OCI-LY3 (cell line): ENCODE measurements around the gene KHDC4.
A peak's percentile ranks its signal among the peaks of the same experiment; 100 is the strongest.

Experiments
- H2AFZ ChIP-seq: fragments of 200-600, 300-600 bp; shearing (Covaris generic); 2 replicates; pipeline ENCODE4 v1.6.0; 2014; ENCODE audit warnings: antibody characterized with exemption, low read depth, low read length
- H3K27ac ChIP-seq: fragments of 200-600, 300-600 bp; sonication (generic); 2 replicates; pipeline ENCODE4 v1.5.1; 2014; ENCODE audit warnings: mild to moderate bottlenecking, low read length, moderate library complexity, mixed read lengths
- H3K27me3 ChIP-seq: fragments of 200-600, 300-600 bp; sonication (generic); 2 replicates; pipeline ENCODE4 v1.6.1; 2014; ENCODE audit warnings: low read depth, low read length, mixed read lengths
- H3K36me3 ChIP-seq: fragments of 200-600, 300-600 bp; sonication (generic); replicated peaks from 2 replicates; pipeline ENCODE3; 2014; ENCODE audit warnings: low read depth, low read length, mixed read lengths
- H3K4me1 ChIP-seq: fragments of 300-600, 200-600 bp; sonication (generic); 2 replicates; pipeline ENCODE4 v1.6.1; 2014; ENCODE audit warnings: low read length, mixed read lengths
- H3K4me2 ChIP-seq: fragments of 200-600, 300-600 bp; sonication (generic); 2 replicates; pipeline ENCODE4 v1.6.1; 2014; ENCODE audit warnings: low read length, mixed read lengths
- H3K4me3 ChIP-seq: fragments of 300-600, 200-600 bp; sonication (generic); 2 replicates; pipeline ENCODE4 v1.5.1; 2014; ENCODE audit warnings: antibody characterized with exemption, mild to moderate bottlenecking, low read length, moderate library complexity
- H3K79me2 ChIP-seq: fragments of 300-600, 200-600 bp; shearing (Covaris generic); 2 replicates; pipeline ENCODE4 v1.6.1; 2014; ENCODE audit warnings: mild to moderate bottlenecking, low read length, mixed read lengths
- H3K9ac ChIP-seq: fragments of 300-600, 200-600 bp; shearing (Covaris generic); 2 replicates; pipeline ENCODE4 v1.6.0; 2014; ENCODE audit warnings: mild to moderate bottlenecking, low read length, moderate library complexity
- H3K9me3 ChIP-seq: fragments of 200-600, 300-600 bp; shearing (Covaris generic); 2 replicates; pipeline ENCODE4 v1.6.1; 2014; ENCODE audit warnings: low read length, mixed read lengths; ENCODE audit not compliant: insufficient read depth
- H4K20me1 ChIP-seq: fragments of 200-600, 300-600 bp; sonication (generic); 2 replicates; pipeline ENCODE4 v1.6.1; 2016; ENCODE audit warnings: low read length, mixed read lengths; ENCODE audit not compliant: insufficient read depth
- EZH2phosphoT487 ChIP-seq: fragments of 200-600 bp; shearing (Covaris generic); IDR thresholded peaks from 2 replicates; pipeline ENCODE4 v1.6.1; 2018; ENCODE audit warnings: antibody characterized with exemption, mixed run types, low read depth
- TF ChIP-seq, protein P1 (sequence below): fragments of 200-600, 300-600 bp; sonication (generic); IDR thresholded peaks from 2 replicates; pipeline ENCODE4 v1.5.1; 2014; ENCODE audit warnings: antibody characterized with exemption, low read length, low read depth

The KHDC4 gene

DNA sequence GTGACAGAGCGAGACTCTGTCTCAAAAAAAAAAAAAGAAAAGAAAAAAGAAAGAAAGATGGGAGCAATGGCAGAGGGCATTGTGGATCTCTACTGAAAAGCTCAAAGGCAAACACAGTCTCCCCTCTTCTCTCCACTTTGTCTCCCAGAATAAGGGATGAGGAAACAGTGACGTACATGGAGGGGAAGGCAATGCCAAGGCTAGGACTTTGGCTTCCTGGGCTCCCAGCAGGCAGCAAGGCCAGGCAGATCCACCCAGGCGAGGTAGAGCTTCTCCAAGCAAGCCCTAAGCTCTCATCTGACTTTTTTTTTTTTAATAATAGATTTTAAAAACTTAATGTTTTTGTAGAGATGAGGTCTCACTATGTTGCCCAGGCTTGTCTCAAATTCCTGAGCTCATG is 39.5 kb upstream of the KHDC4 start:
- peaks cover 100% of the 10 kb centered on the region for H3K79me2 ChIP-seq

DNA sequence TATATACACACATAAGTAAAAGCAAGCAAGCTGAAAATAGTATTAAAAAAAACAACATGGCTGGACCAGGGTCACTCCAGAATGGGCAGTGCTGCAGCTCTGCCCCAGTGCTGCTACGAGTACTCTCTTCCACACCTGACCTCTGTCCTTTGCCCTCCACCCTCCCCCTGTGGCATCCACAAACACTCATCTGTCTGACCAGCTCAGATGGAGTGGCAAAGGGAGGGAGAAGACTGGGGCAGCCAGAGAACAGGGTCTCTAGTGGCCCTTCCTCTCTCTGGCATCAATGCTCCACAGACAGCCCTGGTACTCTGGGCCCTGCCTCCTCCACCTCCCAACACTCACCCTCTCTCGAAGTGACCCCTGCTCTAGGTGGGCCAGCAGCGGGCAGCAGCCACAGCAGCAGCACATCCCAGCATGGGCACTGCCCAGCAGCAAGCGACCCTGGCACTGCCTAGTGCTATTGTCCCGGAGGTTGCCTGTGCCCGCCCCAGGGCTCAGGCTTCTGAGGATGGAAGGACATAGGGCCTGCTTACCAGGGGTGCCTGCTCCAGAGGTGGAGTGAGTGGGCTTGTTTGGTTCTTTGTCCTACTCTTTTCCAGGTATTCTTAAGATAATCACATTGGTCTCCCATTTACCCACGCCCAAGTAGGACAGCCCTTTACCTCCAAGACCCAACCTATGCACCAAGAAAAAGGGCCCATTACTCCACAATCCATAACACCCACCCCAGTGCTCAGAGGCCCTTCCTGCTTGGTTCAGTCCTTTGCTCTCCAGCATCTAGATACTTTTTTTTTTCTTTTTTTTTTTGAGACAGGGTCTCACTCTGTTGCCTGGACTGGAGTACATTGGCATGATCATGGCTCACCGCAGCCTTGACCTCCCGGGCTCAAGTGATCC is 37.9 kb upstream of the KHDC4 start:
- Histone ChIP-seq H3K27me3 (no peaks in the 10 kb centered on the region), H3K4me2 (peak overlapping the region; percentile 57), H3K9me3 (no peaks in the 10 kb centered on the region), H3K36me3 (peaks cover 65% of the 10 kb centered on the region), H3K79me2 (peaks cover 100% of the 10 kb centered on the region), H3K4me1 (peaks cover 73% of the 10 kb centered on the region), H3K4me3 (peak overlapping the region; percentile 30; the same call in 1 of the 2 replicates), H3K9ac (no peak overlapping the region; the same call in 1 of the 2 replicates), H3K27ac (peak overlapping the region; percentile 49), H2AFZ (no peak overlapping the region), H4K20me1 (peaks cover 92% of the 10 kb centered on the region)
- TF ChIP-seq EZH2phosphoT487: no peak
- TF ChIP-seq, protein P1, sequence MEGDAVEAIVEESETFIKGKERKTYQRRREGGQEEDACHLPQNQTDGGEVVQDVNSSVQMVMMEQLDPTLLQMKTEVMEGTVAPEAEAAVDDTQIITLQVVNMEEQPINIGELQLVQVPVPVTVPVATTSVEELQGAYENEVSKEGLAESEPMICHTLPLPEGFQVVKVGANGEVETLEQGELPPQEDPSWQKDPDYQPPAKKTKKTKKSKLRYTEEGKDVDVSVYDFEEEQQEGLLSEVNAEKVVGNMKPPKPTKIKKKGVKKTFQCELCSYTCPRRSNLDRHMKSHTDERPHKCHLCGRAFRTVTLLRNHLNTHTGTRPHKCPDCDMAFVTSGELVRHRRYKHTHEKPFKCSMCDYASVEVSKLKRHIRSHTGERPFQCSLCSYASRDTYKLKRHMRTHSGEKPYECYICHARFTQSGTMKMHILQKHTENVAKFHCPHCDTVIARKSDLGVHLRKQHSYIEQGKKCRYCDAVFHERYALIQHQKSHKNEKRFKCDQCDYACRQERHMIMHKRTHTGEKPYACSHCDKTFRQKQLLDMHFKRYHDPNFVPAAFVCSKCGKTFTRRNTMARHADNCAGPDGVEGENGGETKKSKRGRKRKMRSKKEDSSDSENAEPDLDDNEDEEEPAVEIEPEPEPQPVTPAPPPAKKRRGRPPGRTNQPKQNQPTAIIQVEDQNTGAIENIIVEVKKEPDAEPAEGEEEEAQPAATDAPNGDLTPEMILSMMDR: no peak

More for the DNA sequence above, 39.5 kb upstream of the KHDC4 start:
- no peak overlapping the region for H3K9ac ChIP-seq
- H3K27me3 ChIP-seq: no peaks in the 10 kb centered on the region
- TF ChIP-seq, protein P1: no peak
- TF ChIP-seq EZH2phosphoT487: no peak
- H3K4me1 ChIP-seq: peaks cover 67% of the 10 kb centered on the region
- no peak overlapping the region for H3K4me3 ChIP-seq
- H3K27ac ChIP-seq: peak overlapping the region; percentile 89
- H4K20me1 ChIP-seq: peaks cover 81% of the 10 kb centered on the region
- no peaks in the 10 kb centered on the region for H3K9me3 ChIP-seq
- no peak overlapping the region for H2AFZ ChIP-seq
- H3K4me2 ChIP-seq: peak overlapping the region; percentile 95; the same call in 1 of the 2 replicates
- H3K36me3 ChIP-seq: peaks cover 52% of the 10 kb centered on the region

DNA sequence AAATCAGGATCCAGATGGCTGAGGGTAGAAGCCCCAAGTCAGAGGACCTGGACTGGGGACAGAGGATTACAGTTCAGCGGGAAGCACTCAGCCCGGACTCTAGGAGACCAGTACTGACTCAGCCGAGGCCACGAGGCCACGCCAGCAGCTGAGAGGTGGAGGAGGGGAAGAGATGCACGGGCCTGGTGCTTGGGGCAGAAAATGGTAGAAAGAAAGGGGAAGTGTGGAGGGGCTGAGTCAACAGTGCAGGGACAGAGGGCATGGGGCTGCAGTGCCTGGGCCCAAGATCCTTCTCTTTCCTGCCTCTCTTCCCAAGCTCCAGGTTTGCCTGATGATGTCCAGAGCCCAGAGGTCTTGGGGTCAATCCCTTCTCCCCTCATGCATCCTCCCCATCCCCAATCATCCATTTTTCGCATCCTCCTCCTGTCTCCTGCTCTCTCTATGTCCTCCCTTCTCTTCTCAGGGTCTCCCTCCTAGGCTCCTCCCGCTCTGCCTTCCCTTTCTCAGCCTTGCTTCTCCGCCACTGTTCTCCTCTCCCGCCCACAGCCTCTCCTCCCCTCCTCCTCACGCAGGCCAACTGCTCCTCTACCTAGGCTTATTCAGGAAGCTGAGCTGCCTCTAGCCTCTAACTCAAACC is 36.4 kb upstream of the KHDC4 start:
- peak overlapping the region; percentile 93 for H3K27ac ChIP-seq

DNA sequence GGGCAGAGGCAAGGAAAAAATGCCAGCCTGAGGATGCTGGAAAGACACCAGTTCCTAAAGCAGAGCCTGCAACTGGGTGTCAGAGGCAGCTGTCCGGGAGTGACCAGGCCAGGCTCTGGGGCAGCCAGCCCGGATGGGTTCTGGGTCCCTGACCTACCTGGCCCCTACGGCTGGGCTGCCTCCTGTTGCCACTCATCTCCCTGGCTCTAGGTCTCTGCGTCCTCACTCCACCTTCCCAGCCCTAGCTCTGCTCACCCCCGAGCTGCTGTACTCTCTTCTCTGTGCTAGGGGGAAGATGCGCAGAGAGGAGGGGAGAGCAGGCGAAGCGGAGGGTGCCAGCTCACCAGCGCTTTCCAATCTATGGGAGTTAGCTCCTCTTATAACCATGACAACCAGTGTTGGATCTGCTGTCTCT is 35.2 kb upstream of the KHDC4 start:
- Histone ChIP-seq H3K4me3 (no peak overlapping the region), H3K27ac (peak overlapping the region; percentile 93), H4K20me1 (peaks cover 89% of the 10 kb centered on the region), H3K9ac (no peak overlapping the region), H2AFZ (no peak overlapping the region), H3K36me3 (peaks cover 70% of the 10 kb centered on the region), H3K79me2 (peaks cover 98% of the 10 kb centered on the region), H3K4me2 (no peak overlapping the region), H3K4me1 (peaks cover 60% of the 10 kb centered on the region), H3K27me3 (no peaks in the 10 kb centered on the region), H3K9me3 (no peaks in the 10 kb centered on the region)
- no peak for TF ChIP-seq EZH2phosphoT487
- TF ChIP-seq, protein P1: no peak

More for the DNA sequence above, 36.4 kb upstream of the KHDC4 start:
- Histone ChIP-seq H3K4me2 (peak overlapping the region; percentile 98), H3K27me3 (no peaks in the 10 kb centered on the region), H3K4me1 (peaks cover 69% of the 10 kb centered on the region), H3K79me2 (peaks cover 100% of the 10 kb centered on the region), H3K36me3 (peaks cover 67% of the 10 kb centered on the region), H3K9ac (peak overlapping the region; percentile 83), H4K20me1 (peaks cover 92% of the 10 kb centered on the region), H3K4me3 (peak overlapping the region; percentile 71), H3K9me3 (no peaks in the 10 kb centered on the region), H2AFZ (no peak overlapping the region)
- no peak for TF ChIP-seq EZH2phosphoT487
- TF ChIP-seq, protein P1: no peak
